ENCODE measurements around the gene UNC13B. TPM values are rescaled to one million over a fixed set of nuclear protein-coding genes. Genes with fewer than 3 reads are reported as not detected.

The UNC13B gene
- total RNA-seq, 1 donor from 2014 or later: 111 TPM

GRCh38 chr9:35397216-35397698 is 235.4 kb downstream of the UNC13B start:
- TF ChIP-seq, protein P1, sequence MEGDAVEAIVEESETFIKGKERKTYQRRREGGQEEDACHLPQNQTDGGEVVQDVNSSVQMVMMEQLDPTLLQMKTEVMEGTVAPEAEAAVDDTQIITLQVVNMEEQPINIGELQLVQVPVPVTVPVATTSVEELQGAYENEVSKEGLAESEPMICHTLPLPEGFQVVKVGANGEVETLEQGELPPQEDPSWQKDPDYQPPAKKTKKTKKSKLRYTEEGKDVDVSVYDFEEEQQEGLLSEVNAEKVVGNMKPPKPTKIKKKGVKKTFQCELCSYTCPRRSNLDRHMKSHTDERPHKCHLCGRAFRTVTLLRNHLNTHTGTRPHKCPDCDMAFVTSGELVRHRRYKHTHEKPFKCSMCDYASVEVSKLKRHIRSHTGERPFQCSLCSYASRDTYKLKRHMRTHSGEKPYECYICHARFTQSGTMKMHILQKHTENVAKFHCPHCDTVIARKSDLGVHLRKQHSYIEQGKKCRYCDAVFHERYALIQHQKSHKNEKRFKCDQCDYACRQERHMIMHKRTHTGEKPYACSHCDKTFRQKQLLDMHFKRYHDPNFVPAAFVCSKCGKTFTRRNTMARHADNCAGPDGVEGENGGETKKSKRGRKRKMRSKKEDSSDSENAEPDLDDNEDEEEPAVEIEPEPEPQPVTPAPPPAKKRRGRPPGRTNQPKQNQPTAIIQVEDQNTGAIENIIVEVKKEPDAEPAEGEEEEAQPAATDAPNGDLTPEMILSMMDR (IDR thresholded peaks at IDR 0.05; ENCODE audit: unreplicated experiment): no peak
- DNase-seq (ENCODE audit: low spot score, unreplicated experiment): no peak

DNA sequence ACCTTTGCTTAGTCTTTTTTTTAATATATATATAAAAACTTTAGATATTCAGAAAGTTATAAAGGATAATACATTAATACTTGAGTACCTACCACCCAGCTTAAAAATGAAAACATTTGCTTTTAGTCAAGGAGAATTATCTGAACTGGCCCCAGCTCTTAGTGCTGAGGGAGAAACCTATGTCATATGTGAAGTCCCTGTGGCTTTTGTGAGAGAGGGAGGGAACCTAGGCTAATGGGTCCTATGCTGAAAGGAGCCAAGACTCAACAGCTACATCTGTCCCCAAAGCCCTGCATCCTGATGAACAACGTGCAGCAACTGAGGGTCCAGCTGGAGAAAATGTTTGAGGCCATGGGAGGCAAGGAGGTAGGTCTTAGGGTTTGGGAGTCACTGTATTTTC is 236.1 kb downstream of the UNC13B start:
- Mint-ChIP-seq H3K27me3 (no peaks in the 10 kb centered on the region), H3K9me3 (ENCODE audit: low read depth) (no peaks in the 10 kb centered on the region), H3K36me3 (ENCODE audit: insufficient read depth) (peaks cover 34% of the 10 kb centered on the region), H3K4me1 (ENCODE audit: low read depth) (no peaks in the 10 kb centered on the region), H3K27ac (no peak overlapping the region), H3K4me3 (ENCODE audit: low read depth) (no peak overlapping the region)
- TF ChIP-seq, protein P1 (IDR thresholded peaks at IDR 0.05; ENCODE audit: unreplicated experiment): no peak
- DNase-seq (ENCODE audit: low spot score, unreplicated experiment): no peak

More at GRCh38 chr9:35397216-35397698, 235.4 kb downstream of the UNC13B start:
- H3K27me3 Mint-ChIP-seq: no peaks in the 10 kb centered on the region
- H3K9me3 Mint-ChIP-seq (ENCODE audit: low read depth): no peaks in the 10 kb centered on the region
- no peak overlapping the region for H3K4me3 Mint-ChIP-seq (ENCODE audit: low read depth)
- no peak overlapping the region for H3K27ac Mint-ChIP-seq
- no peaks in the 10 kb centered on the region for H3K4me1 Mint-ChIP-seq (ENCODE audit: low read depth)
- H3K36me3 Mint-ChIP-seq (ENCODE audit: insufficient read depth): peaks cover 34% of the 10 kb centered on the region

- no peaks in the 10 kb centered on the region for H3K9me3 Mint-ChIP-seq (ENCODE audit: low read depth)
Observed at GRCh38 chr9:35398651-35399335, 237.0 kb downstream of the UNC13B start.

GRCh38 chr9:35404865-35405264 is 243.1 kb downstream of the UNC13B start:
- H3K4me3 Mint-ChIP-seq (ENCODE audit: low read depth): no peak overlapping the region
- H3K4me1 Mint-ChIP-seq (ENCODE audit: low read depth): no peaks in the 10 kb centered on the region
- H3K27me3 Mint-ChIP-seq: no peaks in the 10 kb centered on the region

More at GRCh38 chr9:35398651-35399335, 237.0 kb downstream of the UNC13B start:
- Mint-ChIP-seq H3K27me3 (no peaks in the 10 kb centered on the region), H3K27ac (no peak overlapping the region), H3K36me3 (ENCODE audit: insufficient read depth) (peaks cover 34% of the 10 kb centered on the region), H3K4me3 (ENCODE audit: low read depth) (no peak overlapping the region), H3K4me1 (ENCODE audit: low read depth) (no peaks in the 10 kb centered on the region)
- TF ChIP-seq, protein P1 (IDR thresholded peaks at IDR 0.05; ENCODE audit: unreplicated experiment): no peak
- DNase-seq (ENCODE audit: low spot score, unreplicated experiment): no peak

DNA sequence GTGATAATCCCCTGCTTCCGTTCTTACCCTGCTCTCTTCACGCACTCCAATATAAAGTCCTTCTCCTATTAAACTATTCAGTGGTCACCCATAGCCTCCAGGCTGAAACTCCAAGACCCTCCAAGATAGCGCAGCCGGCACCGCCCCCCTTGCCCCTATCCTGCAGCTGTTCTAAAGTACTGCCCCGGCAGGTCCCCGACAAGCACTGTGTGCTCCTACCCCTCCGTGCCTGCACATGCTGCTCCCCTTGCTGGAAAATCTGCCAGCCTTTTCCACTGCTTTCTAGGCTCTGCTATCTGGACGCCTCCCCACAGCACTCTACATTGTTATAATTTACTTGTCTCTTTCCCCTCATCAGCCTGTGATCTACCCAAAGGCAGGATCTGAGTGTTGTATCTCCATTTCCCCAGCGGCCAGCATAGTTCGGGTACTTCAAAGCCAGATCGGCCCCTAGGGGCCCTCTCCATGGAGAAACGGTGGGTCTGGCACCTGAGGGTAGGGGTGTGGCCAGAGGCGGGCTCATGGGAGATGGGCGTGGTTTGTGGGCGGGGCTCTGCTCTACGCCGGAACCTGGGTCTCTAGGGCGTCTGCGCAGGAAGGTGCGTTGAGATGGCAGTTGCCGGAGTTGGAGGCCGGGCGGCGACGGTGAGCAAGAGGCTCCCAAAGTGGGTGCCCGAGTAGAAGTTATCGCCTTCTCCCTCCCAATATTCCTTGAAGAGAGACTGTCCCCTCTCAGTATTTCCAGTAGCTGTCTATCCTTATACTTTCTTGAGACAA is 244.6 kb downstream of the UNC13B start:
- no peaks in the 10 kb centered on the region for H3K9me3 Mint-ChIP-seq (ENCODE audit: low read depth)
- peak; percentile 29 for DNase-seq (ENCODE audit: low spot score, unreplicated experiment)
- TF ChIP-seq, protein P1 (IDR thresholded peaks at IDR 0.05; ENCODE audit: unreplicated experiment): no peak
- H3K27ac Mint-ChIP-seq: peak overlapping the region; percentile 17
- H3K36me3 Mint-ChIP-seq (ENCODE audit: insufficient read depth): peaks cover 23% of the 10 kb centered on the region
- no peaks in the 10 kb centered on the region for H3K4me1 Mint-ChIP-seq (ENCODE audit: low read depth)
- H3K4me3 Mint-ChIP-seq (ENCODE audit: low read depth): peak overlapping the region; percentile 39
- H3K27me3 Mint-ChIP-seq: no peaks in the 10 kb centered on the region

More at GRCh38 chr9:35404865-35405264, 243.1 kb downstream of the UNC13B start:
- peak overlapping the region; percentile 84 for H3K27ac Mint-ChIP-seq
- TF ChIP-seq, protein P1 (IDR thresholded peaks at IDR 0.05; ENCODE audit: unreplicated experiment): no peak
- DNase-seq (ENCODE audit: low spot score, unreplicated experiment): no peak
- peaks cover 27% of the 10 kb centered on the region for H3K36me3 Mint-ChIP-seq (ENCODE audit: insufficient read depth)
- H3K9me3 Mint-ChIP-seq (ENCODE audit: low read depth): no peaks in the 10 kb centered on the region
